Activated T-helper 9 cell treated with anti-CD3 and anti-CD28 coated beads, Interleukin-2, amount 50 U/mL, for 16 hours (primary cell): ENCODE measurements around the gene ACACA.
"Not testable (repeated sequence)": the region's sequence is repeated elsewhere in the genome, so short reads cannot be mapped to it uniquely, and the experiment has no call there.

Experiments used
- DNase-seq: peaks from one replicate; pipeline ENCODE4 v3.0.0-alpha.2; 2020; ENCODE audit warnings: low read depth

The ACACA gene

GRCh38 chr17:37393352-37393751, 13.3 kb downstream of the ACACA start:
- no peak for DNase-seq

GRCh38 chr17:37392024-37392590, 14.5 kb downstream of the ACACA start:
- no peak for DNase-seq

- no peak for DNase-seq
Observed at GRCh38 chr17:37391146-37391545, 15.5 kb downstream of the ACACA start.

DNA sequence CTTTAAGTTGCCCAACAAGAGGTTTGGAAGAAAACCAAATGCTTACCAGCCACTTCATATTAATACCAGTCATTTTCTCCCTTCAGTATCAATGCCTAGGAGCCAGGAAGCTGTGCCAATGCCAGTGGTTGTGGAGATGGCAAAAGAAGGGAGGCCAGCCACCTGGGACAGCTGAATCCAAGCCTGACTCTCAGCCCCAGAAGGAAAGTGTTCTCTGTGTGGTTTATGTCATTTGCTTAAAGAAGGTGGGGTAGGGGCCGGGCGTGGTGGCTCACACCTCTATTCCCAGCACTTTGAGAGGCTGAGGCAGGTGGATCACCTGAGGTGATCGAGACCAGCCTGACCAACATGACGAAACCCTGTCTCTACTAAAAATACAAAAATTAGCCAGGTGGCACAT, 17.5 kb downstream of the ACACA start:
- DNase-seq: no peak

DNA sequence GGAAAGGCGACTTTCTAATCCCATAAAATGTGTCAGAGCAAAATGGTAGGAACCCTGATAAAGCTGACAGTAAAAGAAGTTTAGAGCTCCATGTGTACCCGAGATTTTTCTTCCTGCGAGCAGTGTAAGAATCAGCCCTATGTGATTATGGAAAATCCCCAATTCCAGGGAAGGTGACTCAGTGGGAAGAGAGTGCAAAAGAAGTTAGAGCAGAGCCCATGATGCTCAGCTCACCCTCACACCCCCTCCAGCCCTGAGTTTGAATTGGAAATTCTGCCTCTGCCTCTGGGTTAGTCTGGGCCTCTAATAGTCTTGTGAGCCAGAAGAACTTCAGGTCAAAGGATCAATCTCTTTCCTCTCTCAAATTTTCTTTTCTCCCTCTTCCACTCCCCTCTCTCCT, 18.4 kb downstream of the ACACA start:
- no peak for DNase-seq

- no peak for DNase-seq
Observed at GRCh38 chr17:37386462-37386861, 20.2 kb downstream of the ACACA start.

GRCh38 chr17:37385474-37385990, 21.1 kb downstream of the ACACA start:
- no peak for DNase-seq

DNA sequence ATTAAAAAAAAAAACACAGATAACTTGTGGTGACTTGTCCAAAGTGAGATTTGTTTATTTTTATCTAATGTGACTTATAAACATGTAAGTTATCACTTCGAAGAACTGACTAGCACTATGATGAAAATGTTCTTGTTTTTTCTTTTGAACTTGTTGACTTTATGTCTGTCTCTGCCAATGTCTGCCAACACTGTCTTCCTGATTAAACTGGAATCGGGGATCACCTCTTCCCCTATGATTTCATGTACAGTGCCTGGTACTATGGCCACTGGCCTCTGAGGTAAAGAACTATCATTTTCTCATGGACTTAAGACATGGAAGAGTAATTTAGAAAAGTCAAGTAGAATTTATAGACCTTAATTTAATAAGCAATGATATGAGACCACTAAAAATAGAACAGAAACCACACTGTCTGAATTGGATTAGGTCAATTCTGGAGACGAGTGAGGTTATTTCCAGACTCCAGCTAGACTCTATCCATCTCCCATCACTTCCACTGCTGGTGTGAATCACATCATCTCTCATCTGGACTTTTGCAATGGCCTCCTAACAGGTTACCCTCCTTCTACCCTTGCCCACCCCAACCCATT, 22.0 kb downstream of the ACACA start:
- DNase-seq: no peak

- DNase-seq: no peak
Observed at GRCh38 chr17:37382056-37382455, 24.6 kb downstream of the ACACA start.

DNA sequence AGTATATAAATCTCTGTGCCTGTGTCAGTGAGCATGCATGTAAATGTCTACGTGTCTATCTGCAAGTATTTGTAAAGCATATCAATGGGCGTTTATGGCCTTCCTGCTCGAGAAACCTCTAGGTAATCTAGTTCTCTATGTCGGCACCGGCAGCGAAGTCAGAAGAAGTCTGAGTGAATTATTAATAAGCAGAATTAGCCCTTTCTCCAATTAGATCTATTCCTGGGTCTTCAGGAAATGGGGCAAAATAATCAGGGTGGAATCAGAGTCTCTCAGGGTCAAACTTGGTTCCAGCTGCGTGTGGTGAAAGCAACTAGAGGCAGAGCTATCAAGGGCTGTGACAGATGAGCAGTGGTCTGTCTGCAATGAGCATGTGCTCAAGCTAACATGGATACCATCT, 30.9 kb downstream of the ACACA start, which contains the start of gene C17orf78:
Gene C17orf78 (plus strand): TSS at position 280 of the 400 bp plus-strand sequence. CDS start 108 bp downstream, at position 388.
- DNase-seq: no peak

GRCh38 chr17:37373530-37374159, 33.0 kb downstream of the ACACA start:
- peak; percentile 34 for DNase-seq

DNA sequence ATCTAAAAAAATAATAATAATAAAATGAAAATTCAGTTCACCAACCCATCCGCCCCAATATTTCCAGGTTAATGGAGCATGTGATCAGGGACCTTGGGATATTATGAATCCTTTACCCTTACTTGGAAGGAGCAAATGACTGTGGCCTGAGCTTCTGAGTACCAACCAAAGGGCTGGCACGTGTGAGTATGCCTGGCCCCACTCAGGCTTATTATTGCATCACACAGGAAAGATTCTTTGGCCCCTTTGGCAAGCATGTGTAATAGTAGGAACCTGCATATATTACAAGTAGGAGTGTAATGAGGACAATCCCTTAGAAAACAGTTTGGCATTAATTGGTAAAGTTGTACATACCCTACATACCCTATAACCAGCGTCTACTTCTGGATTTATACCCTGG, 38.1 kb downstream of the ACACA start:
- no peak for DNase-seq

DNA sequence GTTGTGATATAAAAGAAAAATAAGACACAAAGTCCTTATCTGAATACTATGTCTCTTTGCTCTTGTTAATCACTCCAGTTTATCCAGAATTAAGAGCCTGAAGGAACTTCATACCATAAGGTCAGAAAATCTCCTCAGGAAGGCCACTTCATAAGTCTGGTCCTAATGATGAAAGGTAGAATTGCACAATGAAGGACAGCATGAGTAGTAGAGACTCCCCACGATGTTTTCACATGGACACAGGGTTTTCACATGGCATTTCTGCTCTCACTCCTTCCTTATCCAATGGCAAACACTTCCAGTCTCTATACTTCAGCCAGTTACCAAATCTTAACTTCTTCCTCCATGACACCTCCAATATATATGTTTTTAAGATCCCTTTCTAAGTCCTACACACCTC, 41.0 kb downstream of the ACACA start:
- DNase-seq: no peak

GRCh38 chr17:37361543-37361942, 45.1 kb downstream of the ACACA start:
- no peak for DNase-seq

GRCh38 chr17:37360632-37361031, 46.0 kb downstream of the ACACA start:
- DNase-seq: no peak

DNA sequence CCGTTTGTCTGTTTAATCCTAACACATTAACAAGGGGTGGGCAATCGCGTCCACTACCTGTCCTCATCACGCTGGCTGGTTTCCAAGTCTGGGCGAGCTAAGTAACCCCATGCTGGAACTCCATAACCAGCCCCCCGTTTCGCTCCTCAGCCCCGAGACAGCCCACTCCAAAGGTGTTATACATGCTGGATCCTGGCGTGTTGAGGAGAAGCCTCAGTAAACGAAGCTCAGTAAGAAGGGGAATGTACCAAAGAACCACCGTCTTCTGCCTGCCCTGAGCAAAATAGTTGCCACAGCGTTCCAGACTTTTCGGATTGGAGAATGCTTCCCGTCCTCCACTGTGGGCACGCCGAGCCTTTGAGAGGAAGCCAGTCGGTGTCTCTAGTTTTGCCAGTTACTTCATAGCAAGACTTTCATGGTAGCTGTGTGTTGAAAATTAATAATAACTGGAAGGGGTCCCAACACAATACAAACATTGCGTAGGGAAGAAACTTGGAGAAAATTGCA, 46.9 kb downstream of the ACACA start:
- no peak for DNase-seq

DNA sequence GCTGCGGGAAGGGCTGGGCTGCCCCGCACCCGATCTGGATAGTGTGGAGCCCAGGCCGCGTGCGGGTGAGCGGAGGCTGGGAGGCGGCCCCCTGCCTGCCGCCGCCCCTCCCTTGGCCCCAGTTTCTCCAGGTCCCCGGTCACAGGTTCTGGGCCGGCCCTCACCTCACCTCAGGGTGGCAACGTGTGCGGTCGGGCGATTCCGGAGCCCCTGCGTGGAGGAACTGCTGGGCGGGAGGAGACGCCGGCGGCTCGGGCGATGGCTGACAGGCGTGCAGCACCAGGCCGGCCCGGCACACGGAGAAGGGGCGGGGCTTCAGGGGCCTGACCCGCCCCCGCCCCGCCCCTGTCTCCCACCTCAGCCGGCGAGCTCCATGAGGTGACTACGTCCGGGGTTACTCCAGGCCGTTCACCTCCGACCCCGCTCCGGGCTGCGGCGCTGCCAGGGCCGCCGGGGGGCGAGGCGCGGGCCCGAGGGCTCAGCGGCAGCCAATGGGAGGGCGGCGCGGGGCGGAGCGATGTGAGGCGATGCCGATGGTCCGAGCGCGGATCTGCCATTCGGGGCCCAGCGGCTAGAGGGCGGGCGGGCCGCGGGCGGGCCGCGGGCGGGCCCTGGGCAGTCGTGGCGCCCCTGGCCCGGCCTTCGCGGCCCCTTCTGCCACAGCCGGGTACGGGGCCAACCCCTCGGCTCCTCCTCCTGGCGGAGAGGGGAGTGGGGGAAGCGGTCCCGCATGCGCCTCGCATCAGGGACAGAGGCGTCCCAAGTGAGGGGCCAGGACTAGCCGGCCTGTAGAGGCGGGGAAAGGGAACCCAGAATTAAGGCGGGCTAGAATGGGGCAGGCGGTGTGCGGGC, 47.6 kb downstream of the ACACA start:
- peak; percentile 83 for DNase-seq

- peak; percentile 7 for DNase-seq
Observed at GRCh38 chr17:37358098-37358829, 48.4 kb downstream of the ACACA start.

- DNase-seq: not testable (repeated sequence)
Observed at GRCh38 chr17:37356796-37357569, 49.7 kb downstream of the ACACA start.

- DNase-seq: not testable (repeated sequence)
Observed at GRCh38 chr17:37346863-37347402, 59.7 kb downstream of the ACACA start.
